Upper lobe of right lung (tissue), 1 donor: Measurements from ENCODE around the gene SMCO2. TPM values are rescaled to one million over a fixed set of nuclear protein-coding genes. Genes with fewer than 3 reads are reported as not detected.

Experiments used
- ATAC-seq: fragments of 200-7000 bp; cut with Tn5 transposase; one replicate; pipeline ENCODE4 v1.9.1; 2020; ENCODE audit warnings: mild to moderate bottlenecking, moderate library complexity
- DNase-seq: peaks from one replicate; pipeline ENCODE4 v3.0.0-alpha.2; 2020
- H3K27ac ChIP-seq: fragments of 200-600 bp; one replicate; pipeline ENCODE4 v1.8.0; 2022
- H3K27me3 ChIP-seq: fragments of 200-600 bp; one replicate; pipeline ENCODE4 v1.8.0; 2022; ENCODE audit warnings: mild to moderate bottlenecking
- H3K36me3 ChIP-seq: fragments of 200-600 bp; one replicate; pipeline ENCODE4 v1.8.0; 2022
- H3K4me1 ChIP-seq: fragments of 200-600 bp; one replicate; pipeline ENCODE4 v1.8.0; 2022
- H3K4me3 ChIP-seq: fragments of 200-600 bp; one replicate; pipeline ENCODE4 v1.8.0; 2022; ENCODE audit warnings: mild to moderate bottlenecking
- H3K9me3 ChIP-seq: fragments of 200-600 bp; one replicate; pipeline ENCODE4 v1.8.0; 2022
- CTCF ChIP-seq: fragments of 200-600 bp; IDR thresholded peaks from one replicate; pipeline ENCODE4 v1.8.0; 2022; ENCODE audit warnings: antibody characterized with exemption
- intact Hi-C: fragments of 100-400 bp; cut with DNase I; formaldehyde crosslinking; loops from one replicate; pipeline ENCODE4 v1.11.0; 2022
- total RNA-seq: library from RNA; stranded (reverse); fragmentation: NEBNext Ultra II Directional; extraction: Animal tissue kit (Norgen Biotek cat#: 25700); gene quantifications from one replicate; pipeline ENCODE4 v1.2.1, GENCODE V29; 2021
- donor health status: DM: no; HTN: yes; CAD: no; lungs with severe emphysema.

Gene SMCO2
- total RNA-seq, 1 donor from 2014 or later: 0.38 TPM

GRCh38 chr12:27515671-27516070 is 69.1 kb downstream of the SMCO2 start:
- ATAC-seq: peak; percentile 85
- H3K9me3 ChIP-seq: no peaks in the 10 kb centered on the region
- no peak for TF ChIP-seq CTCF
- no peaks in the 10 kb centered on the region for H3K27me3 ChIP-seq
- DNase-seq: no peak
- no peaks in the 10 kb centered on the region for H3K36me3 ChIP-seq
- no peak overlapping the region for H3K27ac ChIP-seq
- intact Hi-C loops: no loop called here
- no peak overlapping the region for H3K4me3 ChIP-seq
- H3K4me1 ChIP-seq: no peaks in the 10 kb centered on the region

GRCh38 chr12:27516625-27517024 is 70.1 kb downstream of the SMCO2 start:
- ATAC-seq (no peak), DNase-seq (no peak)
- no peak overlapping the region for H3K4me3 ChIP-seq
- no peaks in the 10 kb centered on the region for H3K27me3 ChIP-seq
- H3K9me3 ChIP-seq: no peaks in the 10 kb centered on the region
- H3K27ac ChIP-seq: no peak overlapping the region
- H3K36me3 ChIP-seq: no peaks in the 10 kb centered on the region
- intact Hi-C loops: no loop called here
- H3K4me1 ChIP-seq: no peaks in the 10 kb centered on the region
- no peak for TF ChIP-seq CTCF

GRCh38 chr12:27517546-27517945 is 71.0 kb downstream of the SMCO2 start:
- H3K27ac ChIP-seq: no peak overlapping the region
- no peaks in the 10 kb centered on the region for H3K27me3 ChIP-seq
- no peaks in the 10 kb centered on the region for H3K4me1 ChIP-seq
- DNase-seq (no peak), ATAC-seq (no peak)
- H3K4me3 ChIP-seq: no peak overlapping the region
- TF ChIP-seq CTCF: no peak
- no peaks in the 10 kb centered on the region for H3K9me3 ChIP-seq
- intact Hi-C loops: no loop called here
- no peaks in the 10 kb centered on the region for H3K36me3 ChIP-seq

- no peak for TF ChIP-seq CTCF
- Histone ChIP-seq H3K9me3 (no peaks in the 10 kb centered on the region), H3K27me3 (no peaks in the 10 kb centered on the region), H3K4me1 (peaks cover 4% of the 10 kb centered on the region), H3K27ac (no peak overlapping the region), H3K36me3 (no peaks in the 10 kb centered on the region), H3K4me3 (no peak overlapping the region)
- ATAC-seq (no peak), DNase-seq (no peak)
- intact Hi-C loops: no loop called here
These were observed 71.6 kb downstream of the SMCO2 start for GRCh38 chr12:27517961-27518665.

- TF ChIP-seq CTCF: no peak
- intact Hi-C loops: no loop called here
- DNase-seq: no peak
- Histone ChIP-seq H3K9me3 (no peaks in the 10 kb centered on the region), H3K4me1 (peaks cover 5% of the 10 kb centered on the region), H3K4me3 (no peak overlapping the region), H3K36me3 (no peaks in the 10 kb centered on the region), H3K27ac (peak overlapping the region; percentile 21), H3K27me3 (no peaks in the 10 kb centered on the region)
- no peak for ATAC-seq
These were observed 74.5 kb downstream of the SMCO2 start for GRCh38 chr12:27521066-27521465.

GRCh38 chr12:27521981-27522380 is 75.4 kb downstream of the SMCO2 start:
- no peaks in the 10 kb centered on the region for H3K27me3 ChIP-seq
- H3K9me3 ChIP-seq: no peaks in the 10 kb centered on the region
- intact Hi-C loops: no loop called here
- DNase-seq: no peak
- H3K4me1 ChIP-seq: peaks cover 5% of the 10 kb centered on the region
- no peak for ATAC-seq
- TF ChIP-seq CTCF: no peak
- no peaks in the 10 kb centered on the region for H3K36me3 ChIP-seq
- H3K27ac ChIP-seq: no peak overlapping the region
- no peak overlapping the region for H3K4me3 ChIP-seq
